GM10266 (cell line): Measurements from ENCODE around the gene GTF3A.

Experiments
- DNase-seq: peaks from one replicate; pipeline ENCODE4 v3.0.0; 2012; ENCODE audit errors: extremely low spot score
- TF ChIP-seq, protein P1 (sequence below): IDR thresholded peaks from 2 replicates; pipeline ENCODE4 v1.5.1; 2012; ENCODE audit warnings: mild to moderate bottlenecking, low read depth; ENCODE audit not compliant: control insufficient read depth, insufficient read depth; ENCODE audit errors: missing control alignments

The GTF3A gene

DNA sequence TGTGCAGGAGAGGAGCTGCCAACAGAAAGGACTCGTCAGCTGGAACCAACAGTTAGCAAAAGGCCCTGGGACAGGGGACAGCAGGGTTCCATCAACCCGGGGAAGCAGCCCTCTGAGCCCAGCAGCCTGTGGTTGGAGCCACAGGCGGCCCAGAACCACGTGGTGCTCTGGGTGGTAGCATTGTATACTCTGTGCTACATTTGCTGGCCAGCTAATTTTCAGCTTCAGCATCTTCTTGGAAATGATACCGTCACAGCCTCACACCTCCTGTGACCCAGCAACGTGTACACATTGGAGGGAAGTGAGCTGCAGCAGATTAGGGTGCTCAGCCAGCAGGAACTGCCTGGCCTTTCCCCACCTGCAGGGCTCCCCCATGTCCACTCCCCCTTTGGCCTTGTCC is 39.1 kb downstream of the GTF3A start:
- TF ChIP-seq, protein P1, sequence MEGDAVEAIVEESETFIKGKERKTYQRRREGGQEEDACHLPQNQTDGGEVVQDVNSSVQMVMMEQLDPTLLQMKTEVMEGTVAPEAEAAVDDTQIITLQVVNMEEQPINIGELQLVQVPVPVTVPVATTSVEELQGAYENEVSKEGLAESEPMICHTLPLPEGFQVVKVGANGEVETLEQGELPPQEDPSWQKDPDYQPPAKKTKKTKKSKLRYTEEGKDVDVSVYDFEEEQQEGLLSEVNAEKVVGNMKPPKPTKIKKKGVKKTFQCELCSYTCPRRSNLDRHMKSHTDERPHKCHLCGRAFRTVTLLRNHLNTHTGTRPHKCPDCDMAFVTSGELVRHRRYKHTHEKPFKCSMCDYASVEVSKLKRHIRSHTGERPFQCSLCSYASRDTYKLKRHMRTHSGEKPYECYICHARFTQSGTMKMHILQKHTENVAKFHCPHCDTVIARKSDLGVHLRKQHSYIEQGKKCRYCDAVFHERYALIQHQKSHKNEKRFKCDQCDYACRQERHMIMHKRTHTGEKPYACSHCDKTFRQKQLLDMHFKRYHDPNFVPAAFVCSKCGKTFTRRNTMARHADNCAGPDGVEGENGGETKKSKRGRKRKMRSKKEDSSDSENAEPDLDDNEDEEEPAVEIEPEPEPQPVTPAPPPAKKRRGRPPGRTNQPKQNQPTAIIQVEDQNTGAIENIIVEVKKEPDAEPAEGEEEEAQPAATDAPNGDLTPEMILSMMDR, result no peak
- DNase-seq, result no peak

- TF ChIP-seq, protein P1, result no peak
- DNase-seq, result no peak
Observed at GRCh38 chr13:27465611-27466010, 41.2 kb downstream of the GTF3A start.

DNA sequence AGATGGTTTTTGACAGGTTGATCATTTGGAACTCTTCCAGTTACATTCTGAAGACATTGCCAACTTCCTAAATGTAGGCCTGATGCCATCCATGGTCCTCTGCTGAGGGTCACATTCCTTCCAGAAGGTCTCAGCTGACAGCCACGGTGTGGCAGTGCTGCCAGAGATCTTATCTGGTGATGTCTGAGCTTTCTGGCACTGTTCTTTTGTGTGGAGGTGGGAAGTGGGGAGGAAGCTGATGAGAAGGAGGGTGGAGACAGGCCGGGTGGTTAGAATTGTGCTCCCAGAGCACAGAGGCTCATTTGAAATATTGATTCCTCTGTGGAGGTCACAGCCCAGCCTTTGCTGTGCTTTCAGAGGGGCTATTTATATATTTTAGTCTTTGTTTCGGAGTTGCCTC is 42.1 kb downstream of the GTF3A start:
- DNase-seq, result no peak
- TF ChIP-seq, protein P1, result no peak

- TF ChIP-seq, protein P1, result no peak
- no peak for DNase-seq
Observed at GRCh38 chr13:27470075-27470820, 45.8 kb downstream of the GTF3A start.

- DNase-seq, result no peak
- TF ChIP-seq, protein P1, result no peak
Observed at GRCh38 chr13:27472441-27472840, 48.0 kb downstream of the GTF3A start.

GRCh38 chr13:27472941-27473340 is 48.5 kb downstream of the GTF3A start:
- no peak for DNase-seq
- TF ChIP-seq, protein P1, result no peak

- DNase-seq, result no peak
- TF ChIP-seq, protein P1, result no peak
Observed at GRCh38 chr13:27474751-27475268, 50.4 kb downstream of the GTF3A start.
